Skeletal muscle satellite cell (primary cell): Measurements from ENCODE around the gene HLCS.

Source experiments
- H3K27me3 ChIP-seq: 2 replicates; pipeline ENCODE4 v1.7.0; 2013; ENCODE audit warnings: low read length; ENCODE audit not compliant: control insufficient read depth, insufficient read depth
- H3K36me3 ChIP-seq: 2 replicates; pipeline ENCODE4 v1.7.0; 2013; ENCODE audit warnings: mild to moderate bottlenecking, control low read depth, low read length; ENCODE audit not compliant: insufficient read depth
- H3K4me1 ChIP-seq: 2 replicates; pipeline ENCODE4 v1.7.0; 2013; ENCODE audit warnings: low read length; ENCODE audit not compliant: control insufficient read depth, insufficient read depth
- H3K4me2 ChIP-seq: 2 replicates; pipeline ENCODE4 v1.7.0; 2013; ENCODE audit warnings: mild to moderate bottlenecking, low read length
- H3K4me3 ChIP-seq: 2 replicates; pipeline ENCODE4 v1.7.0; 2013; ENCODE audit warnings: low read length
- H3K9ac ChIP-seq: 2 replicates; pipeline ENCODE4 v1.7.0; 2013; ENCODE audit warnings: mild to moderate bottlenecking, low read depth, low read length, moderate library complexity
- H3K9me3 ChIP-seq: replicated peaks from 2 replicates; pipeline ENCODE4 v1.7.0; 2013; ENCODE audit warnings: mild to moderate bottlenecking, control low read depth, low read length

The HLCS gene

DNA sequence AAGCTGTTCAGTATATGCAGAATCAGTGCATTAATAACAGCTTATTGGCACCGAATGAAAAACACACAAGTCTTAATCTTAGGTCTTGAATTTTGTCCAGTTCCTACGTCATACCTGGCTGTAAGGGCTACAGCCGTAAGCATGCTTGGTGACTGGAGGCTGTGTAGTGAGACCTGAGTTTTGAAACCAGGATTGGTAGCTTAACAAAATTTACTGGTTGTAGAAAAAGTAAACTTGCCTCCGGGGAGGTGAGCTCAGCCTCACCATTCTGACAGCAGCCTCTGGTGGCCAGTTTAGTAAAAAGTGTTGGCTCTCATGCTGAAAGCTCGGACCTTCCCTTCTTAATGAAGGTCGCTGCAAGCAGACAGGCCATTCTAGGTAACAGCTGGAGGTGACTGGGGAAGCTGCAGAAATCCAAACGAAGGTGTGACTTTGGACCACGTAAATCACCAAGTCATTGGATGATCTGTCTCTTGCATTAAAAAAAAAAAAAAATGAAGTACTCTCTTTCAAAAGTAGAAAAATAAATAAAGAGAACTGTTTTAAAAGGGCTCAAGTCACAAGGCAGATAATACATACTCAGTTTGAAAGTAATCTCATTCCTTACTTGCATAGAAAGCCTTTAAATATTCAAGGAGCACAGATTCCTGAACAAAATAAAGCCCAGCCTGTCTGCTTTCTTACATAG lies 48.9 kb downstream of the HLCS start:
- Histone ChIP-seq H3K36me3 (no peaks in the 10 kb centered on the region), H3K4me3 (no peak overlapping the region), H3K4me2 (no peak overlapping the region), H3K27me3 (no peaks in the 10 kb centered on the region), H3K9ac (peak overlapping the region; percentile 1), H3K9me3 (no peaks in the 10 kb centered on the region), H3K4me1 (peaks cover 6% of the 10 kb centered on the region)

DNA sequence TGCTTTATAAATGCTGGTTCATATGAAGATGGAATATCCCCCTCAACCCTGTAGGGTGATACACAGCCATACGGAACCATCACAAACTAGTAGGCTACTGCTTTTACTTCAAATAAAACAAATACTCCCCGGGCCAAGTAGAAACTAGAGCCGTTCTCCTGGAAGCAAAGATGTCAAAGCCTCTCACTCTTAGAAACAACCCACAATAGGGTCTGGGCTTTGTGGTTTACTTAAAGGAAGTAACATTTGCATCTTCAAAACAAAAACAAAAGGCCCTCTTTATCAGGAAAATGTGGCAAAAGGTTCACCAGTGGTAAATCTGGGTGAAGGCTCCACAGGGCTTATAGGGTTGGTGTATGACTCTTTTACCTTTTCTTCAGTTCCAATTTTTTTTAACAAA lies 49.8 kb downstream of the HLCS start:
- no peaks in the 10 kb centered on the region for H3K36me3 ChIP-seq
- H3K4me3 ChIP-seq, result no peak overlapping the region
- H3K4me2 ChIP-seq, result no peak overlapping the region
- peaks cover 6% of the 10 kb centered on the region for H3K4me1 ChIP-seq
- no peaks in the 10 kb centered on the region for H3K27me3 ChIP-seq
- H3K9ac ChIP-seq, result peak overlapping the region; percentile 1
- H3K9me3 ChIP-seq, result no peaks in the 10 kb centered on the region

DNA sequence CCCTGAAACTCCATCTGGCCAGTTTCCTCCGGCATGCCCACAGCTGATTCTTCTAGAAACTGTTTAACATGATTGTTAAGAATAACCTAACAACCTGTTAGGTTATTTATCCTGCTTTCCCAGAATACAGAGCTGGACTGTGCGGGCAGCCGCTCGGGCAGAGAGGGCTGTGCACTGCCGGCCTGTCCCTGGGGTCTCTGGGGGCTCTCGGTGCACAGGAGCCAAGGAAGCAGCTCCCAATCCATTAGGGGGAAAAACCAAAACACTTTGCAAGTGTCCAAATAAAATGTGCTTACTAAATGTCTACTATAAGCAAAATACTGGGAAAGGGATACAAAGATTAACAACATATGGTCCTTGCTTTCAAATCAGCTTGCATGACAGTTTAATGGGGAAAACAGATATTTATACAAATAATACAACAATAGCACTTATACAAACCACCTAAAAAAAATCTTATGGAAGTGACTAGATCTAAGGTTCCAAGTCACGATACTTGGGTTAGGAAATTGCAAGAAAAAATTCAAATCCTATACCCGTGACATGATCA lies 50.7 kb downstream of the HLCS start:
- no peaks in the 10 kb centered on the region for H3K36me3 ChIP-seq
- H3K27me3 ChIP-seq, result no peaks in the 10 kb centered on the region
- no peak overlapping the region for H3K9ac ChIP-seq
- no peak overlapping the region for H3K4me2 ChIP-seq
- no peak overlapping the region for H3K4me3 ChIP-seq
- peaks cover 13% of the 10 kb centered on the region for H3K4me1 ChIP-seq
- no peaks in the 10 kb centered on the region for H3K9me3 ChIP-seq

DNA sequence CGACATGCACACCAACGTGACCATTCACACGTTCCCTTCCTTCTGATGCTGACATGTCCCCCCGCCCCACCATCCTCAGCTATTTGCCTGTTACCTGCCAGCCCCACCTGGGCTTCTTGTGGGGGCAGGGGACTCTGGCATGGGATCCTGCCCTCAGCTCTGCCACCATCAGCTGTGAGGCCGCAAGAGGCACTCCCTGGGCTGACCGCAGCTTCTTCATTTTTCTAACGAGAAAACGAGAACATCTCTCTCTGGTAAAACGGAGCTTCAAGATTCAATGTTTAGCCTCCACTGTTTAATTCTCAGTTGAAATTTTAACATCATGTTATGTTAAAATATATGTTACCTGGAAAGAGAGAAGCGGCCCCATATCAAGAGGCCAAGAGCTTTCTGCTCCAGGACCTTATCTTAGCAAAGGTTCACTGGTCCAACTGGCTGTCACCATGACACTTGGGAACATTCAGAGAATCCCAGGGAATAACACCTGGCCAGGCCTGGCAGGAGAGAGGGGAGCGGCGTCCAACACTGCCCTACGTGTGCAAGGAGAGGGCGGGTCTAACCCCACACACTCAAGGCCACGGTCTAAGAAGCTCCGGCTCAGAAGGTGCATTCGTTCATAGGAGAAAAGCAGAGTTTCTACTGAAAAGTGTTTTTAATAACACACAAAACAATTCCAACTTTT lies 51.3 kb downstream of the HLCS start:
- H3K9me3 ChIP-seq, result no peaks in the 10 kb centered on the region
- H3K4me1 ChIP-seq, result peaks cover 19% of the 10 kb centered on the region
- H3K9ac ChIP-seq, result no peak overlapping the region
- no peak overlapping the region for H3K4me2 ChIP-seq
- H3K36me3 ChIP-seq, result no peaks in the 10 kb centered on the region
- no peak overlapping the region for H3K4me3 ChIP-seq
- H3K27me3 ChIP-seq, result no peaks in the 10 kb centered on the region

DNA sequence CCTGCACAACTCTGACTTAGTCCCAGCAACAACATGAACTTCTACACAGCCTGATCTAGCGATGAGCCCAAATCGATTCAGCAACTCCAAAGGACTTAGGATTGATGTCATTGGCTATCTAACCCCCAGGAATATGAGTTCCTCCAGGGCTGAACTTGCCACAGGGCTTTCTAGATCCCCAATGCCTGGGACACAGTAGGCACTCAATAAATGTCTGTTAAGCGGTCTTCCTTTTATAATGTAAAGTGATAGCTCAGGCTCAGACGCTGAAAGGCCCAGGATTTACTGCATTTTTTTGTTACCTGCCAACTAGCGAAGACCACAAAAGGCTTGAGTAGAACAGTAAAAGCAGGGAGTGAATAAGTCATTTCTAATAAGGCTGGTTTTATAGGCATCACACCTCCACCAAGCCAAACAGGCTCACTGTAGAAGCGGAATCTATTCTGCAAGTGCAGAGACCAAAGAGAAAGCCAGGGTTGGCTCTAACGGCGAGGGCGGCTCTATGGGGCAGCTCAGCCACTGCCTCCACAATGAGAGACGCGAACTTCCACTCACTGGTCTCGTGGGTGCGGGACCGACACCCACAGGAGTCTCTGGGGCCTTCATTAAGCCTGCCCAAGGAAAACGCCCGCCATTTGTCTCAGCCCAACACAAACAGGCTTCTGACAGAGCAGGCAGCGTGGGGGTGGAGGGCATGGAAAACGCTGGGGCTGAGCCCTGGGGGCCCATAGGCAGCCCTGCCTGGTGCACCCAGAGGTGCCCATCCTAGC lies 52.0 kb downstream of the HLCS start:
- Histone ChIP-seq H3K4me2 (no peak overlapping the region), H3K36me3 (no peaks in the 10 kb centered on the region), H3K4me3 (no peak overlapping the region), H3K27me3 (no peaks in the 10 kb centered on the region), H3K4me1 (peaks cover 23% of the 10 kb centered on the region), H3K9me3 (no peaks in the 10 kb centered on the region), H3K9ac (no peak overlapping the region)

DNA sequence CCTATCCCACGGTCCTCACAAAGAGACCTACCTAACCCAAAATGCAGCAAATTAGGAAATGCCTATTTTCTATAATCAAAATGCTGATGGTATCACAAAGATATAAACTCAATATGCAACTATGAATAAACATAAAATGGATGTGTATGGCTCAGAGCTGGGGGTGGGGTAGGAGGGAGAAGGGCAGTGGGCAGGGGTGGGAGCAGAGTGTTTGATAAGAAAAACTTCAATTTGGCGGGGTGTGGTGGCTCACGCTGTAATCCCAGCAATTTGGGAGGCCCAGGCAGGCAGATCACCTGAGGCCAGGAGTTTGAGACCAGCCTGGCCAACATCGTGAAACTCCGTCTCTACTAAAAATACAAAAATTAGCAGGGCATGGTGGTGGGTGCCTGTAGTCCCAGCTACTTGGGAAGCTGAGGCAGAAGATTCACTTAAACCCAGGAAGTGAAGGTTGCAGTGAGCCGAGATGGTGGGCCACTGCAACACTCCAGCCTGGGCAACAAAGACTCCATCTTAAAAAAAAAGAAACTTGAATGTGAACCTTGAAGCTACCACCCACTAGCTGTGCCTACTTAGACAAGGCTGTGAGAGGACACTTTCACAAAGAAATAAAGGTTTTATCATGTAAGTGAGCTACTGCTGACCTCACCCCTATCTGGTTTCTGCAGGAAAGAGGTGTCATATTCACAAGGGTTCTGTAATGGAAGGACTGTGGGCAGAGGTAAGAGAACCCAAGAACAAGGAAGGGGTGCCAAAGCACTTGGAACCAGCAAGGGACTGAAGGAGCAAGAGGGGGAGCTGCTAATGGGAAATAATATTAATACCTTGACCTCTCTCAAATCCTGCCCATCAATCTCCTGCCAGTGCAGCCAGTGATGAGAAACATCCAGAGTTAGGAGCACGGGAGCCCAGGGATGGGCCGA lies 53.0 kb downstream of the HLCS start:
- no peak overlapping the region for H3K9ac ChIP-seq
- H3K36me3 ChIP-seq, result no peaks in the 10 kb centered on the region
- H3K9me3 ChIP-seq, result no peaks in the 10 kb centered on the region
- H3K4me2 ChIP-seq, result no peak overlapping the region
- no peaks in the 10 kb centered on the region for H3K27me3 ChIP-seq
- H3K4me3 ChIP-seq, result no peak overlapping the region
- H3K4me1 ChIP-seq, result peaks cover 33% of the 10 kb centered on the region

DNA sequence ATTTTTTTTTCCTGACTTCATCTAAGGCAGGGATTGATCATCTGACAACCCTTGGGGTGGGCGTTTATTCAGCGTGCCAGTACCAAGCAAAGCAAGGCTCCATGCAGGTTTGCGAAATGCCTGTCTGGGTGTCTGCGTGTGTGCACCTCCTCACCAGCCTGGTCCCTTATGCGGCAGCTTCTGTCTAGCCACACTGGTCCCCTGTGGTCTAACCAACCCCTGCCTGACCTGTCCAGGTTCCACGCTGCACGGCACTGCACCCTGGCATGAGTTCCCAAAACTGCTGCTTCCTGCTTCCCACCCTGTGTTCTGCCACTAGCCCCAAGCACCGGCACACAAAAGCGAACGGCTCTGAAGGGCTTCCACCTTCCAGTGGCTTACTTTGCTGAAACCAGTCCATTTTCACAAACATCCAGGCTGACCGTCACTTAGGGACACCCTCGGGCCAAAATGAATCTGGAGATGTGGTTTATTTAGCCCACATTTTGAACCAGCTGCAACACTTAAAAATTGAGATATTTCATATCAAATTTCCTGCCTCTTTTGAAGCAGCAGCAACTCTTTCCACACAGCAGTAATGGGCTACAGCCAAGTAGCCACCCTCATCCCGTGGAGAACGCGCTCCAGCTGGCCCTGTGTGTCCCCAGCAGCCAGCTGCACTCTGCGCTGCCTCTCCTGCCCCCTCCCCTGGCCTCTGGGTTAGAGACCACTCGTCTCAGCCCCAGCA lies 55.7 kb downstream of the HLCS start:
- Histone ChIP-seq H3K9ac (peak overlapping the region; percentile 76), H3K4me2 (peak overlapping the region; percentile 51)

DNA sequence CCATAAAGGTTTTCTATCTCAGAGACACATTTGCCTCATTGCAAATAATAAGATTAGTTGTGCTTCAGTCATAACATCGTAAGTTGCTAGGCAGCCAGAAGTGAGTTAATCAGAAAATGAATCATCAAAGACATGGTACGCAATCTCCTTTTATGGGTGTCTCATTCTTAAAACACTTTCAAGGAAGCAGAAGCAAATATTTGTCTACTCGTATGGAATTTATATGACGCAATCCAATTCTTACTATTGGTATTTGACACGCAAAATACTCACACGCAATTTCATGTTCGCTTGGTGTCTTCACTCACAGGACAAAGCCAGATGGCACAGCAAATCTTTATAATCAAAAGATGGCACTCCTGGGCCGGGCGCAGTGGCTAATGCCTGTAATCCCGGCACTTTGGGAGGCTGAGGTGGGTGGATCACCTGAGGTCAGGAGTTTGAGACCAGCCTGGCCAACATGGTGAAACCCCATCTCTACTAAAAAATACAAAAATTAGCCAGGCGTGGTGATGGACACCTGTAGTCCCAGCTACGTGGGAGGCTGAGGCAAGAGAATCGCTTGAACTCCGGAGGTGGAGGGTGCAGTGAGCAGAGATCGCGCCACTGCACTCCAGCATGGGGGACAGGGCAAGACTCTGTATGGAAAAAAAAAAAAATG lies 56.4 kb downstream of the HLCS start:
- Histone ChIP-seq H3K9me3 (no peaks in the 10 kb centered on the region), H3K9ac (peak overlapping the region; percentile 76)

More for the DNA sequence above, 55.7 kb downstream of the HLCS start:
- H3K27me3 ChIP-seq, result no peaks in the 10 kb centered on the region
- H3K4me1 ChIP-seq, result peaks cover 33% of the 10 kb centered on the region
- H3K4me3 ChIP-seq, result peak overlapping the region; percentile 25
- H3K36me3 ChIP-seq, result no peaks in the 10 kb centered on the region
- H3K9me3 ChIP-seq, result no peaks in the 10 kb centered on the region

DNA sequence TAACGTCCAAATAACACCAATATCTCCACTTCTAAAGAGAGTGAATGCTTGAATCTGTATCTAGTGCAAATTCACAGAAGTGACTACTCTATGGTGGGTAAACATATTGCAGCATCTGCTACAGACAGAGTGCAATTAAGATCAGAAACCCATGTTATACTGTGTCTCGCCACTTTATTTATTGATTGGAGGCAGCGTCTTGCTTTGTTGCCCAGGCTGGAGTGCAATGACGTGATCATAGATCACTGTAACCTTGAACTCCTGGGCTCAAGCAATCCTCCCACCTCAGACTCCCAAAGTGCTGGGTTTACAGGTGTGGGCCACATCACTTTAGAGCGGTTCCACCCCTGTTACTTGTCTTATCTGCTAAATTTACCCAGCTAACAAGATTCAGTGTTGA lies 57.0 kb downstream of the HLCS start:
- Histone ChIP-seq H3K4me1 (peaks cover 33% of the 10 kb centered on the region), H3K4me2 (peak overlapping the region; percentile 48), H3K4me3 (peak overlapping the region; percentile 12), H3K36me3 (no peaks in the 10 kb centered on the region), H3K9ac (peak overlapping the region; percentile 75), H3K9me3 (no peaks in the 10 kb centered on the region), H3K27me3 (no peaks in the 10 kb centered on the region)

More for the DNA sequence above, 56.4 kb downstream of the HLCS start:
- peak overlapping the region; percentile 25 for H3K4me3 ChIP-seq
- no peaks in the 10 kb centered on the region for H3K36me3 ChIP-seq
- H3K4me2 ChIP-seq, result peak overlapping the region; percentile 51
- peaks cover 33% of the 10 kb centered on the region for H3K4me1 ChIP-seq
- no peaks in the 10 kb centered on the region for H3K27me3 ChIP-seq
